Gastroesophageal sphincter (tissue), 4 donors: ENCODE results near the gene PGAP3. TPM values are rescaled to one million over a fixed set of nuclear protein-coding genes. Genes with fewer than 3 reads are reported as not detected.

ENCODE experiments used
- ATAC-seq: fragments of 150-250 bp; one replicate; pipeline ENCODE4 v1.9.1; 2016; ENCODE audit warnings: mild to moderate bottlenecking, moderate library complexity
- H3K27ac ChIP-seq, 4 donors: fragments of 200-600 bp; sonication (generic) in 3 of 4; 1 replicate in 3 of 4; 2 replicates in 1 of 4; pipeline ENCODE4 v1.5.1; 2016 to 2019
- H3K27me3 ChIP-seq: fragments of 200-600 bp; sonication (generic); one replicate; pipeline ENCODE4 v1.5.1; 2019
- H3K36me3 ChIP-seq, 2 donors: fragments of 200-600 bp; sonication (generic); one replicate each; pipeline ENCODE4 v1.5.1; 2019; ENCODE audit warnings: control low read depth in 1 of 2
- H3K4me1 ChIP-seq, 3 donors: fragments of 200-600 bp; sonication (generic); 1 replicate in 2 of 3; 2 replicates in 1 of 3; pipeline ENCODE4 v1.5.1; 2016 to 2019; ENCODE audit warnings: control low read depth in 2 of 3
- H3K4me3 ChIP-seq, 2 donors: fragments of 200-600 bp; sonication (generic); one replicate each; pipeline ENCODE4 v1.5.1; 2019; ENCODE audit warnings: mild to moderate bottlenecking in 1 of 2, moderate library complexity in 1 of 2
- H3K9me3 ChIP-seq, 3 donors: fragments of 200-600 bp; sonication (generic); one replicate each; pipeline ENCODE4 v1.5.1; 2017 to 2019; ENCODE audit warnings: control low read depth in 2 of 3
- CTCF ChIP-seq, 4 experiments: fragments of 200-600 bp in 2 of 4; fragments of 450-650 bp in 2 of 4; sonication (generic) in 1 of 4; IDR thresholded peaks; one replicate each; pipeline ENCODE4 v1.5.1; 2017 to 2019; ENCODE audit warnings: antibody characterized with exemption in 4 of 4, mild to moderate bottlenecking in 2 of 4, moderate library complexity in 2 of 4
- EP300 ChIP-seq: sonication (generic); formaldehyde crosslinking; IDR thresholded peaks from one replicate; pipeline ENCODE4 v1.6.1; 2017; ENCODE audit warnings: antibody characterized with exemption, mild to moderate bottlenecking
- POLR2A ChIP-seq, 2 donors: fragments of 450-650 bp; IDR thresholded peaks; one replicate each; pipeline ENCODE4 v1.6.1; 2017; ENCODE audit warnings: antibody characterized with exemption in 2 of 2, mild to moderate bottlenecking in 2 of 2, moderate library complexity in 1 of 2
- POLR2AphosphoS5 ChIP-seq: sonication (generic); formaldehyde crosslinking; IDR thresholded peaks from one replicate; pipeline ENCODE4 v1.6.1; 2017; ENCODE audit warnings: antibody characterized with exemption
- WGBS, 2 donors: methylation state at CpG; one replicate each; pipeline ENCODE4 v1.1.5; 2018; ENCODE audit warnings: low coverage in 1 of 2; 5-methylcytosine and 5-hydroxymethylcytosine counted together
- total RNA-seq, 4 donors: library from RNA; depleted of rRNA; stranded (reverse); fragments of >200 nt; gene quantifications; one replicate each; pipeline ENCODE4 v1.1.0, GENCODE V29; 2016

The PGAP3 gene
- total RNA-seq, 4 donors from 2014 or later = 9.9 to 13.6 (median 11.1) TPM

GRCh38 chr17:39675390-39676082, 12.3 kb downstream of the PGAP3 start:
- 83 to 100% methylated on average over 1 to 2 of the region's 10 CpGs for WGBS, 2 donors
- no peak for ATAC-seq
- Histone ChIP-seq H3K4me3 (no peak overlapping the region), H3K27me3 (peaks cover 15% of the 10 kb centered on the region), H3K4me1 (peaks cover 0 to 48% (median 17%) of the 10 kb centered on the region in 3 donors), H3K9me3 (no peaks in the 10 kb centered on the region), H3K36me3 (peaks cover 0 to 20% of the 10 kb centered on the region in 2 donors), H3K27ac (peak overlapping the region in 1 of 4 donors; percentile 5)
- no peak for TF ChIP-seq CTCF (IDR thresholded peaks at IDR 0.05)

- ATAC-seq = no peak
- TF ChIP-seq POLR2AphosphoS5 (no peak), EP300 (no peak), CTCF (IDR thresholded peaks at IDR 0.05) (no peak), POLR2A (IDR thresholded peaks at IDR 0.05) (no peak)
- Histone ChIP-seq H3K4me3 (no peak overlapping the region), H3K9me3 (no peaks in the 10 kb centered on the region), H3K4me1 (peaks cover 0 to 48% (median 17%) of the 10 kb centered on the region in 3 donors), H3K36me3 (peaks cover 0 to 13% of the 10 kb centered on the region in 2 donors), H3K27ac (peak overlapping the region in 1 of 4 donors; percentile 5), H3K27me3 (peaks cover 22% of the 10 kb centered on the region)
- 54 to 100% methylated on average over 1 to 3 of the region's 11 CpGs for WGBS, 2 donors
Measured at GRCh38 chr17:39674702-39675389, 13.0 kb downstream of the PGAP3 start.

GRCh38 chr17:39674179-39674578, 13.7 kb downstream of the PGAP3 start:
- Histone ChIP-seq H3K36me3 (peaks cover 0 to 6% of the 10 kb centered on the region in 2 donors), H3K9me3 (no peaks in the 10 kb centered on the region), H3K27ac (no peak overlapping the region), H3K4me1 (peaks cover 0 to 49% (median 17%) of the 10 kb centered on the region in 3 donors), H3K4me3 (no peak overlapping the region), H3K27me3 (peaks cover 28% of the 10 kb centered on the region)
- ATAC-seq = no peak
- WGBS, 2 donors = 60% methylated on average over 1 of the region's 5 CpGs; no CpG with 5 or more reads in 1 of the 2 donors
- TF ChIP-seq CTCF (IDR thresholded peaks at IDR 0.05) (no peak), POLR2A (IDR thresholded peaks at IDR 0.05) (no peak), EP300 (no peak), POLR2AphosphoS5 (no peak)

GRCh38 chr17:39673335-39674081, 14.3 kb downstream of the PGAP3 start:
- no peak for ATAC-seq
- H3K27ac ChIP-seq = no peak overlapping the region

More at GRCh38 chr17:39673335-39674081, 14.3 kb downstream of the PGAP3 start:
- no peak overlapping the region for H3K4me3 ChIP-seq
- H3K36me3 ChIP-seq = no peaks in the 10 kb centered on the region
- peaks cover 35% of the 10 kb centered on the region for H3K27me3 ChIP-seq
- TF ChIP-seq POLR2AphosphoS5 (no peak), CTCF (IDR thresholded peaks at IDR 0.05) (no peak), POLR2A (IDR thresholded peaks at IDR 0.05) (no peak), EP300 (no peak)
- WGBS, 2 donors = 0 to 13% methylated on average over 1 of the region's 13 CpGs
- no peaks in the 10 kb centered on the region for H3K9me3 ChIP-seq
- peaks cover 0 to 53% (median 17%) of the 10 kb centered on the region in 3 donors for H3K4me1 ChIP-seq
